Neural cell (in vitro differentiated cells): ENCODE results near the gene CHST2.

Source experiments
- EZH2 ChIP-seq: fragments of 200-600, 300-800 bp; shearing (Covaris generic), sonication (generic); IDR thresholded peaks from 2 replicates; pipeline ENCODE4 v1.6.1; 2014; ENCODE audit warnings: antibody characterized with exemption, low read length, borderline replicate concordance, mild to moderate bottlenecking; ENCODE audit not compliant: insufficient read depth, poor library complexity, severe bottlenecking
- MXI1 ChIP-seq: fragments of 450-650 bp; conservative IDR thresholded peaks from 2 replicates; pipeline ENCODE4 v1.6.1; 2014; ENCODE audit warnings: antibody characterized with exemption, mild to moderate bottlenecking; ENCODE audit not compliant: poor library complexity, severe bottlenecking
- POLR2AphosphoS5 ChIP-seq: IDR thresholded peaks from 2 replicates; pipeline ENCODE4 v1.6.1; 2012
- TAF1 ChIP-seq: IDR thresholded peaks from 2 replicates; pipeline ENCODE4 v1.6.1; 2012; ENCODE audit warnings: low read depth
- TF ChIP-seq, protein P1 (sequence below): fragments of 450-650 bp; IDR thresholded peaks from 2 replicates; pipeline ENCODE4 v1.5.1; 2014; ENCODE audit warnings: antibody characterized with exemption, mild to moderate bottlenecking, moderate library complexity; ENCODE audit not compliant: poor library complexity, severe bottlenecking

DNA sequence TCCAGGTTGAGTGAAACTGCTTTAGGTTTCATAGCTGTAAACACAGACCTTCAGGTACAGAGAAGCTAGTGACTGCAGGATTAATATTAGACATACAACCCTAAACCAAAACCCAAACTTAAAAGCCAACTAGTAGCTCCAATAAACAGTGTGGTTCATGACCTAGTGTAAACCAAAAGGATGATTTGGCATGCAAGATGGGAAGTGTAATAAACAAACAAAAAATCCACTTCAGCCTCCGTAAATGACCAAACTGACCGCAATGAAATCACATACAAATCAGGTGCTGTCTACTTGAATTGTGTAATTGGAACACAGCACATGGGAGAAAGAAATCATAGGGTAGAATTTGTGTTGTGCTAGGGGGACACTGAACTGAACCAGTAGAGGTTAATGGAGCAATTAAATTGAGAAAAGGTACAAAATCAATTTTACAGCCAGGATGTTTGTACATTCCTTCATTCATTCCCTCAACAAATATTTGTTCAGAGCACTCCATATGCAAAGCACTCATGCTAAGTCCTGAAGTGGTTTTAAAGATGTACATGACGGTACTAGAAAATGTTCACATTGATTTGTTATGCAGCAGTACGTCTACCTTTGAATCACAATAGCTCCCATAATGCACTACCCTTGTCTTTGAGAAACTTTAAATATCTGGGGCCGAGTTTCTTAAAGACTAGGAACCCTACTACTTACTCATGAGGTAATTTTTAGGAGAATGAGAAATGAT, 21.4 kb upstream of the CHST2 start:
- TF ChIP-seq, protein P1, sequence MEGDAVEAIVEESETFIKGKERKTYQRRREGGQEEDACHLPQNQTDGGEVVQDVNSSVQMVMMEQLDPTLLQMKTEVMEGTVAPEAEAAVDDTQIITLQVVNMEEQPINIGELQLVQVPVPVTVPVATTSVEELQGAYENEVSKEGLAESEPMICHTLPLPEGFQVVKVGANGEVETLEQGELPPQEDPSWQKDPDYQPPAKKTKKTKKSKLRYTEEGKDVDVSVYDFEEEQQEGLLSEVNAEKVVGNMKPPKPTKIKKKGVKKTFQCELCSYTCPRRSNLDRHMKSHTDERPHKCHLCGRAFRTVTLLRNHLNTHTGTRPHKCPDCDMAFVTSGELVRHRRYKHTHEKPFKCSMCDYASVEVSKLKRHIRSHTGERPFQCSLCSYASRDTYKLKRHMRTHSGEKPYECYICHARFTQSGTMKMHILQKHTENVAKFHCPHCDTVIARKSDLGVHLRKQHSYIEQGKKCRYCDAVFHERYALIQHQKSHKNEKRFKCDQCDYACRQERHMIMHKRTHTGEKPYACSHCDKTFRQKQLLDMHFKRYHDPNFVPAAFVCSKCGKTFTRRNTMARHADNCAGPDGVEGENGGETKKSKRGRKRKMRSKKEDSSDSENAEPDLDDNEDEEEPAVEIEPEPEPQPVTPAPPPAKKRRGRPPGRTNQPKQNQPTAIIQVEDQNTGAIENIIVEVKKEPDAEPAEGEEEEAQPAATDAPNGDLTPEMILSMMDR: no peak
- TF ChIP-seq MXI1 (no peak), POLR2AphosphoS5 (no peak), EZH2 (no peak), TAF1 (no peak)
